Measurements from ENCODE around the gene DHCR24. TPM values are rescaled to one million over a fixed set of nuclear protein-coding genes. Genes with fewer than 3 reads are reported as not detected.
"Not testable (repeated sequence)": the region's sequence is repeated elsewhere in the genome, so short reads cannot be mapped to it uniquely, and the experiment has no call there.

DHCR24 gene
- total RNA-seq, 1 experiment from 2014 or later = 369 TPM

DNA sequence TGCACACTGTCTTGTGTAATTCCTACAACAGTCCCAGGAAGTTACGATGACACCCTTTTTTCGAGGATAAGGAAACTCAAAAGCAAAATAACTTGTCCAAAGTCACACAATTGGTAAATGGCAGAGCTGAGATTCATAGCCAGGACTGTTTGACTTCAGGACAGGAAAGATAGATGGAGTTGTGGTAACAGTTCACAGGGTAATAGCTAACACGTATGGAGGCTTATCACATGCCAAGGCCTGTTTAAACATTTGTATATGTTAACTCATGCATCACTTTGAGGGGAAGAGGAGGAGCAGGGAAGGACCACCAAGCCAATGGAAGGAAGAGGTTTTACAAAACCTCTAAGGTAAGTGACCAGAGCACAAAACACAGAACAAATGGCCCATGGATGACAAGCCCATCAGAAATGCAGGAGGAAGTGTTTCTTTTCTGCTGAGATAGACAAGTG, 2.8 kb downstream of the DHCR24 start:
- peaks cover 74% of the 10 kb centered on the region for H3K4me1 ChIP-seq (replicated peaks; ENCODE audit: insufficient read depth)
- peaks cover 78% of the 10 kb centered on the region for H3K79me2 ChIP-seq (ENCODE audit: low read depth)
- H3K27ac ChIP-seq = peak overlapping the region; percentile 79
- H3F3A ChIP-seq (ENCODE audit: insufficient read depth, low read depth) = peaks cover 54% of the 10 kb centered on the region
- peak in 1 of 2 experiments; percentile 54 for DNase-seq
- CTCF ChIA-PET = interaction anchor here (0.7 kb wide), 1 partner anchor 61 kb away, joined by 3 read pairs; no protein-coding TSS in a partner anchor
- H3K27me3 ChIP-seq (ENCODE audit: insufficient read depth, low read depth) = no peaks in the 10 kb centered on the region
- POLR2A ChIA-PET (ENCODE audit: unreplicated experiment) = no interaction called here
- peaks cover 26% of the 10 kb centered on the region for H4K20me1 ChIP-seq (ENCODE audit: insufficient read depth)
- peak overlapping the region; percentile 96; the same call in 1 of the 2 replicates for H3K4me3 ChIP-seq
- TF ChIP-seq EZH2 (IDR thresholded peaks at IDR 0.05; ENCODE audit: low read depth) = no peak
- TF ChIP-seq CTCF (conservative IDR thresholded peaks at IDR 0.05) = no peak
- H3K4me2 ChIP-seq = peak overlapping the region; percentile 92
- H2AFZ ChIP-seq = no peak overlapping the region
- no peaks in the 10 kb centered on the region for H3K9me3 ChIP-seq (ENCODE audit: insufficient read depth, low read depth)
- intact Hi-C loops (cut with micrococcal nuclease; ENCODE audit: unreplicated experiment) = loop anchor here (10.0 kb wide), 1 partner anchor 939 kb away; the partner anchor contains the start of genes IFT25 and LRRC42
- no peaks in the 10 kb centered on the region for H3K9me2 ChIP-seq (ENCODE audit: insufficient read depth)
- H3K36me3 ChIP-seq (ENCODE audit: low read depth) = peaks cover 50% of the 10 kb centered on the region
- no TSS peak for BruUV-seq (replicated peaks)

DNA sequence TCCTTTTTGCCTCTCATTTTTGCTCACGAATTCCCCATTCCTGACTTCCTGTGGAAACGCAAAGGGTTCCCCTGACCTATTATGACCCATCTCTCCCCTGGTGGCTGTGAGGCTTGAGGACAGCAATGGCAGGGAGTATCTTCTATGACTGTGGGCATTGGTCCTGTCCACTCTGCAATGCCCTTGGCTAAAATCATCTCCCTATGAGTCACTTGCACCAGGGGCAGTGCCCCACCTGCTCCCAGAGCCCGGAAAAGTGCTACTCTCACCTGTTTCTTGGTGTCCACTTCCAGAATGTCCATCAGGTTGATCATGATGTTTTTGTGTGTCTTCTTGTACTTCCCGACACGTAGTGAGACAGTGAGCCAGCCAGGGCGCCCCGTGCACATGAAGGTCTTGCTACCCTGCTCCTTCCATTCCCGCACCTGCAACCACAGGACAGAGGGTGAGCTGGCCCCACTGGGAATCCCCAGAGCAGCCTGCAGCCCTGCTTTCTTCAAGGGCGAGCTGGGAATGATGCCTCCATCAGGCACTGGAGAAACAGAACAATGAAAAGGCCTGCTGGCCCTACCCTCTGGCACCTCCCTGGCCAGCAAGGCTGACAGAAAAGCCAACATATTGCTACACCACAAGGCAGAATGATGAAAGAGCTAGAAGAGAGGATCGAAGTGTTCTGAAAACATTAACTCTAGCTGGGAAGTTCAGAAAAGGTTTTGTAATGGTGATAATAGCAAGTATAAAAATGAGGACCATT, 3.5 kb downstream of the DHCR24 start:
- BruUV-seq (replicated peaks) = no TSS peak
- Histone ChIP-seq H3K4me2 (peak overlapping the region; percentile 92), H3K9me2 (ENCODE audit: insufficient read depth) (no peaks in the 10 kb centered on the region), H3K79me2 (ENCODE audit: low read depth) (peaks cover 84% of the 10 kb centered on the region), H2AFZ (no peak overlapping the region), H3K4me1 (replicated peaks; ENCODE audit: insufficient read depth) (peaks cover 69% of the 10 kb centered on the region), H3K27ac (peak overlapping the region; percentile 79), H3K27me3 (ENCODE audit: insufficient read depth, low read depth) (no peaks in the 10 kb centered on the region), H3K9me3 (ENCODE audit: insufficient read depth, low read depth) (no peaks in the 10 kb centered on the region), H4K20me1 (ENCODE audit: insufficient read depth) (peaks cover 28% of the 10 kb centered on the region), H3F3A (ENCODE audit: insufficient read depth, low read depth) (peaks cover 48% of the 10 kb centered on the region), H3K36me3 (ENCODE audit: low read depth) (peaks cover 50% of the 10 kb centered on the region), H3K4me3 (peak overlapping the region; percentile 96; the same call in 1 of the 2 replicates)
- POLR2A ChIA-PET (ENCODE audit: unreplicated experiment) = no interaction called here
- TF ChIP-seq CTCF (conservative IDR thresholded peaks at IDR 0.05) (no peak), EZH2 (IDR thresholded peaks at IDR 0.05; ENCODE audit: low read depth) (no peak)
- DNase-seq = peak in 1 of 2 experiments; percentile 43
- intact Hi-C loops (cut with micrococcal nuclease; ENCODE audit: unreplicated experiment) = loop anchor here (10.0 kb wide), 1 partner anchor 939 kb away; the partner anchor contains the start of genes IFT25 and LRRC42
- CTCF ChIA-PET = interaction anchor here (0.7 kb wide), 1 partner anchor 61 kb away, joined by 3 read pairs; no protein-coding TSS in a partner anchor

DNA sequence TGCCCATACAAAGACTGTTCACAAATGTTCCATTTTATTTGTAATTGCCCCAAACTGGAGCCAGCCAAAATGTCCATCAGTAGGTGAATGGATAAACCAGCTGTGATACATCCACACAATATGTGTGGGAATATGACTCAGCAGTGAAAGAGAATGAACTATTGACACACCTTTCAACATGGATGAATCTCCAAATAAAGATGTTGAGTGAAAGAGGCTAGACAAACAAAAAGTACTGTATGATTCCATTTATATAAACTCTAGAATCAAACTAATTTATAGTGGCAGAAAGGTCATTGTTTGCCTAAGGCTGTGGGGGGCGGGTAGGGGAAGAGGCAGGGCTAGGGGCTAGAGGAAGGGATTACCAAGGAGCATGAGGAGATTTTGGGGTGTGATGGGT, 4.5 kb downstream of the DHCR24 start:
- peaks cover 93% of the 10 kb centered on the region for H3K79me2 ChIP-seq (ENCODE audit: low read depth)
- H3K9me3 ChIP-seq (ENCODE audit: insufficient read depth, low read depth) = no peaks in the 10 kb centered on the region
- no peak overlapping the region for H2AFZ ChIP-seq
- peaks cover 37% of the 10 kb centered on the region for H3F3A ChIP-seq (ENCODE audit: insufficient read depth, low read depth)
- H3K27ac ChIP-seq = peak overlapping the region; percentile 79
- BruUV-seq (replicated peaks) = no TSS peak
- ChIA-PET POLR2A (ENCODE audit: unreplicated experiment) (no interaction called here), CTCF (no interaction called here)
- peaks cover 64% of the 10 kb centered on the region for H3K4me1 ChIP-seq (replicated peaks; ENCODE audit: insufficient read depth)
- TF ChIP-seq CTCF (conservative IDR thresholded peaks at IDR 0.05) = no peak
- TF ChIP-seq EZH2 (IDR thresholded peaks at IDR 0.05; ENCODE audit: low read depth) = no peak
- peaks cover 33% of the 10 kb centered on the region for H4K20me1 ChIP-seq (ENCODE audit: insufficient read depth)
- H3K4me3 ChIP-seq = peak overlapping the region; percentile 96; the same call in 1 of the 2 replicates
- H3K4me2 ChIP-seq = peak overlapping the region; percentile 92
- peaks cover 50% of the 10 kb centered on the region for H3K36me3 ChIP-seq (ENCODE audit: low read depth)
- peak in 1 of 2 experiments; percentile 75 for DNase-seq
- H3K9me2 ChIP-seq (ENCODE audit: insufficient read depth) = no peaks in the 10 kb centered on the region
- intact Hi-C loops (cut with micrococcal nuclease; ENCODE audit: unreplicated experiment) = loop anchor here (10.0 kb wide), 1 partner anchor 938 kb away; the partner anchor contains the start of genes IFT25 and LRRC42
- no peaks in the 10 kb centered on the region for H3K27me3 ChIP-seq (ENCODE audit: insufficient read depth, low read depth)

DNA sequence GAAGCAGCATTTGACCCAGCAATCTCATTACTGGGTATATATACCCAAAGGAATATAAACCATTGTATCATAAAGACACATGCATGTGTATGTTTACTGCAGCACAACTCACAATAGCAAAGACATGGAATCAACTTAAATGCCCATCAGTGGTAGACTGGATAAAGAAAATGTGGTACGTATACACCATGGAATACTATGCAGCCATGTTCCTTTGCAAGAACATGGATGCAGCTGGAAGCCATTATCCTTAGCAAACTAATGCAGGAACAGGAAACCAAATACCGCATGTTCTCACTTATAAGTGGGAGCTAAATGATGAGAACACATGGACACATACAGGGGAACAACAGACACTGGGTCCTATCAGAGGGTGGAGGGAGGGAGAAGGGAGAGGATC, 5.4 kb downstream of the DHCR24 start:
- DNase-seq; H3K9me2 ChIP-seq (ENCODE audit: insufficient read depth); H3K9me3 ChIP-seq (ENCODE audit: insufficient read depth, low read depth); POLR2A ChIA-PET (ENCODE audit: unreplicated experiment); H2AFZ ChIP-seq; H3K4me3 ChIP-seq; BruUV-seq (replicated peaks); CTCF ChIA-PET; H3K27me3 ChIP-seq (ENCODE audit: insufficient read depth, low read depth): not testable (repeated sequence)
- peaks cover 72% of the 10 kb centered on the region for H3K4me1 ChIP-seq (replicated peaks; ENCODE audit: insufficient read depth)
- H3K36me3 ChIP-seq (ENCODE audit: low read depth) = peaks cover 58% of the 10 kb centered on the region
- peak overlapping the region; percentile 92; the same call in 1 of the 2 replicates for H3K4me2 ChIP-seq
- peaks cover 37% of the 10 kb centered on the region for H3F3A ChIP-seq (ENCODE audit: insufficient read depth, low read depth)
- H3K27ac ChIP-seq = 0 out of 2 replicates have a peak overlapping the region, but pooled peaks have one; percentile 79
- intact Hi-C loops (cut with micrococcal nuclease; ENCODE audit: unreplicated experiment) = loop anchor here (10.0 kb wide), 1 partner anchor 937 kb away; the partner anchor contains the start of genes IFT25 and LRRC42
- H4K20me1 ChIP-seq (ENCODE audit: insufficient read depth) = peaks cover 34% of the 10 kb centered on the region
- peaks cover 98% of the 10 kb centered on the region for H3K79me2 ChIP-seq (ENCODE audit: low read depth)

All from PC-9 (cell line).